Occipital lobe (tissue), 2 donors: ENCODE measurements around the gene CHGA. TPM values are rescaled to one million over a fixed set of nuclear protein-coding genes. Genes with fewer than 3 reads are reported as not detected.

Source experiments
- DNase-seq: peaks from one replicate; lab custom pipeline; 2025; lab: John Stamatoyannopoulos, UW
- total RNA-seq: library from RNA; depleted of rRNA; stranded (reverse); fragments of >200 nt; gene quantifications from one replicate; pipeline ENCODE4 v1.2.3, GENCODE V29; 2014

CHGA gene
- total RNA-seq, 1 donor from 2014 or later: 37.9 TPM

- DNase-seq: no peak
Observed at GRCh38 chr14:92905667-92906066, 17.3 kb upstream of the CHGA start.

- no peak for DNase-seq
Observed at GRCh38 chr14:92906420-92906819, 16.5 kb upstream of the CHGA start.

DNA sequence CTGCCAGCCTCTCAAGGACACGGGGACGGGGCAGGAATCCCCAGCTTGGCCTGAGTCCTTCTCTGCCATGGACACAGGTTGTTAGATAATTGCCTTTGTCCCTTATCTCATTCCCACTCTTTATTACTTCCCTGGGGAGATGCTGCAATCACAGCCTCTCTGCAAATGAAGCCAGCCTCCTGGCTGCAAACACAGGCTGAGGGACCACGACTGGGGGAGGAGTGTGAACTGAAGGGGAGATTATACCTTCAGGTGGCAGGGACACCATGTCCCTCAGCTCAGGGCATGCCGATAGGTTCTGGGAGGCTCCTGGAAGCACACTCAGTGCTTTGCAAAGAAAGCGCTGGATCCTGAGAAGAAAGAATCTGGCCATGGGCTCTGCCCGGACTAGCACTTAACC, 16.1 kb upstream of the CHGA start:
- DNase-seq: peak; percentile 43

DNA sequence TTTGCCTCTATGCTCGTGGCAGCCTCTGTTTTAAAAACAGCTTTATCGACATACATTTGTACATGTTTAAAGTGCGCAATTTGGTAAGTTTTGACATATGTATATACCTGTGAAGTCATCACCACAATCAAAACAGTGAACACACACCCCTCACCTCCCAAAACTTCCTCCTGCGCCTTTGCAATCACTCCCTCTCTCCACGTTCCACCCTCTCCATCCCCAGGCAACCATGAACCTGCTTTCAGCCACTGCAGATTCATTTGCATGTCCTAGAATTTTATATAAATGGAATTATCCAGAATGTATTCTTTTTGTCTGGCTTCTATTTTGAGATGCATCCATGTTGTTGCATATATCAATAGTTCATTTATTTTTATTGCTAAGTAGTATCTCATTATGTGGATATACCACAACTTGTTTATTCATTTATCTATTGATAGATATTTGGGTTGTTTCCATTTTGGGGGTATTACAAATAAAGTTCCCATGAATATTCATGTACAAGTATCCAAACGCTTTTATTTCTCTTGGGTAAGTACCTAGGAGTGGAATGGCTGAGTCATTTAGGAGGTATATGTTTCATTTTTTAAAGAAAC, 15.5 kb upstream of the CHGA start:
- no peak for DNase-seq

GRCh38 chr14:92914087-92914656, 8.8 kb upstream of the CHGA start:
- no peak for DNase-seq

DNA sequence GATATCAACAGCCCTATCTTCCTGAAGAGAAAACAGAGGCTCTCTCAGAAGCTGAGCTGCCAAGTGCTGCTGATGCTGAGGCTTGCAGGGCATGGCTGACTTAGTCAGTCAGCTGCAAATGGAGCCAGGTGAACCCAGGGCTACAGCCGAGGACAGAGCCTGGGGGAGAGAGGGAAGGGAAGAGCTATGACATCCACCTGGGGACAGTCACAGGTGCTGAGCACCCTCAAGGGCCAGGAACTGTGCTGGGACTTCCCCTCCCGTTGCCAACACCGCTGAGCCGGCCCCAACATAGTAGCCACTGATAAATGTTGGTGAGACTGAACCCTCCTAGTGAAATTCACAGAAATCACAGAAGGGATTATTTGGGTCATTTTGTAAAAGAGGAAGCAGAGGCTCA, 6.7 kb upstream of the CHGA start:
- no peak for DNase-seq

- no peak for DNase-seq
Observed at GRCh38 chr14:92917041-92917940, 5.7 kb upstream of the CHGA start.

DNA sequence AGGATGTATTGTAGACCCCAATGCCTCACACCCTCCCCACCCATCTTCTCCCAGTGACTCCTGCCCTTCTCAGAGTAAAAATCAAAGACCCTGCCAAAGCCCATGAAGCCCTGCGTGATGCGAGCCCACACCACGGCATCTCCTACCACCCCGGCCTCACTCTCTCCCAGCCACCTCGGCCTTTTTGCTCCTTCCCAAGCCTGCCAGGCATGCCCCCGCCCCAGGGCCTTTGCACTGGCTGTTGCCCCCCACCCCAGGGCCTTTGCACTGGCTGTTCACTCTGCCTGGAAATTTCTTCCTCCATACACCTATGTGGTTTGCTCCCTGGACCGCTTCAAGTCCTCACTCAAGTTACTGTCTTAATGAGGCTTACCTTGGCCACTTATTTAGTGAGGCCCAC, 5.0 kb upstream of the CHGA start:
- no peak for DNase-seq

- no peak for DNase-seq
Observed at GRCh38 chr14:92920001-92920400, 2.9 kb upstream of the CHGA start.

GRCh38 chr14:92922155-92922735, 705 bp upstream of the CHGA start:
- DNase-seq: no peak

GRCh38 chr14:92923744-92924103, 774 bp downstream of the CHGA start:
- DNase-seq: no peak

DNA sequence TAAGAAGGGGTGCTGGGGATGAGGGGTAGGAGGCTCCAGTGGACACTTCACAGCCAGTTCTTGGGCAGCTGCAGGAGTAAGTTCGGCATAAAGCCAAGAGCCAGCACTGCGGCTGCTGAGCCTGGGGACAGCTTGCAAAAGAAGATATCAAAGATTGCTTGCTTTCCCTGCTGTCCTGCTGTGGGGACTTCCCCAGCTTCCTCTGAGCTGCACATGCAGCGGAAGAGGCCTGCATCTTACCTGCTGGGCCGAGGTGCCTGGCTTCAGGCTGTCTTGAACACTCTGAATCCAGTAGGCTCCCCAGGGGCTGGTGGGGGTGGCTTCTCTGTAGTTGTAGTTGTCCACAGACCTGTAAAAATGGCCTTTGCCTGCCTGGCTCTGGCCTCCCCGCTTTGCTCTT, 1.3 kb downstream of the CHGA start:
- DNase-seq: peak; percentile 24

GRCh38 chr14:92925446-92925845, 2.5 kb downstream of the CHGA start:
- peak; percentile 66 for DNase-seq

DNA sequence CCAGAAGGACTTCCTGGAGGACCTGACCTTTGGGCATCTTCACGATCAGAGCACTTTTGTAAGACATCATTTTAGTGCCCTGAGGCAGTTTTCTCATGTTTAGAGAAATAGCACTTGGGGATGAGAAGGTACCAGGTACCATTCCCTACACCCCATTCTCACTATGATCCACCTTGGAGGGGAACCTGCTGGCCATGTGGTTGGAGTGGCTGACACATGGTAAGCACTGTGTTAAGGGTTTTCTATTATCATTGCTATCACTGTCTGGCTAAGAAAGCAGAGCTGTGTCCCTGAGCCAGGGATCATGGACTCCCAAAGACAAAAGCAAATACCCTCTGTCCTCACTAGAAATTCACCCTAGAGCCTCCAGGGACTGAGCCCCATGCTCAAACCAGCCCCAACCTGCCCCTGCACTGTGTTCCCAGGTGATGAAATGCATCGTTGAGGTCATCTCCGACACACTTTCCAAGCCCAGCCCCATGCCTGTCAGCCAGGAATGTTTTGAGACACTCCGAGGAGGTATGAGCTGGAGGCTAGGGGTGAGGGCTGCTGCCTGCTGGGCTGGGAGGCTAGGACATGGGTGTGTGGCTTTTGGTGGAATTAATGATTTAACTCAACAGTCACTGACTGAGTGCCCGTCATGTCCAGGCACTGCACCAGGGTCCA, 3.4 kb downstream of the CHGA start:
- DNase-seq: no peak

DNA sequence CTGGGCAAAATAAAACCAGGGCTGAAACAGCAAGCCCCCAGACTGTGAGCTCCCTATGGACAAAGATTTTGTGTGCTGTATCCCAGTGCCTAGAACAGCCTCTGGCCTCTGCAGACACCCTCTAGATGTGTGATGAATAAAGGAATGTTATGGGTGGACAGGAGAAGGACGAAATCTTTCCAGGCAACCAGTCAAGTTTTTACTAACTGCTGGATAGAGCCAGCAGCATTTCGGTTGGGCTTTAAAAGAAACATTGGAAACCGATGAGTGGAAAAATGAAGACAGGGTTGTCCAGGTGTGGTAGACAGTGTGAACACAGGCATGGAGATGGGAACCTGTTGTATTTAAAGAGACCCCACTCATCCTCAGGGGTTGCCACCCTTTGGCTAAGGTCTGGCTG, 4.0 kb downstream of the CHGA start:
- DNase-seq: no peak

- DNase-seq: no peak
Observed at GRCh38 chr14:92927349-92928257, 4.7 kb downstream of the CHGA start.

DNA sequence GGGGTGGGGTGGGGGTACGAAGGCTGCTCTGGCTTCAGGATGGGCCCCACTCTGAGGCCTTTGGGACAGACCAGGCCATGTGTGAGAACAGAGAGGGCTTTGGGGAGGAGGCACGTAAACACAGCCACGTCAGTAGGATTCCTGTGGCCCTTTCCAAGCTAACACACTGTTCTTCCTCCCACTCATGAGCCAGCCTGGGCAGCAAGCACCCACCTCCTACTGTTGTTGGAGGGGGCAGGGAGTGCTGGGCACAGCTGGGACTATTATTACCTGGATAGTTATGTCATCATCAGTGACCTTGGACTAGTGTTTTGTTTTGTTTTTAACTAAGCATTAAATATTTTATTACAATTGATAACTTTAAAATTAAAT, 5.3 kb downstream of the CHGA start:
- peak; percentile 51 for DNase-seq

GRCh38 chr14:92928961-92929688, 6.2 kb downstream of the CHGA start:
- DNase-seq: no peak

GRCh38 chr14:92929689-92930608, 7.0 kb downstream of the CHGA start:
- DNase-seq: no peak
